SK-N-SH treated with all-trans-retinoic acid at 6 μM for 48 hours (cell line): ENCODE results near the gene ZFYVE27.

Experiments used
- BACH2 ChIP-seq: fragments of 250-450 bp; sonication (Bioruptor Pico); IDR thresholded peaks from 2 replicates; pipeline ENCODE4 v1.9.0; 2021; ENCODE audit warnings: mild to moderate bottlenecking, borderline replicate concordance
- CREB5 ChIP-seq: fragments of 250-450 bp; sonication (Bioruptor Pico); IDR thresholded peaks from 2 replicates; pipeline ENCODE4 v1.5.1; 2020; ENCODE audit warnings: low read depth, mild to moderate bottlenecking, moderate library complexity
- CSRNP3 ChIP-seq: fragments of 250-450 bp; sonication (Bioruptor Pico); IDR thresholded peaks from 2 replicates; pipeline ENCODE4 v1.5.1; 2021; ENCODE audit warnings: mild to moderate bottlenecking, moderate library complexity
- ESRRG ChIP-seq: fragments of 250-450 bp; sonication (Bioruptor Pico); IDR thresholded peaks from 2 replicates; pipeline ENCODE4 v1.6.1; 2021; ENCODE audit warnings: mild to moderate bottlenecking
- GLIS3 ChIP-seq: fragments of 250-450 bp; sonication (Bioruptor Pico); IDR thresholded peaks from 2 replicates; pipeline ENCODE4 v1.5.0; 2020; ENCODE audit warnings: mild to moderate bottlenecking, moderate library complexity
- OSR1 ChIP-seq: fragments of 250-450 bp; sonication (Bioruptor Pico); IDR thresholded peaks from 2 replicates; pipeline ENCODE4 v1.8.0; 2022; ENCODE audit warnings: moderate library complexity, mild to moderate bottlenecking, inconsistent platforms
- PATZ1 ChIP-seq: fragments of 250-450 bp; sonication (Bioruptor Pico); IDR thresholded peaks from 2 replicates; pipeline ENCODE4 v1.8.0; 2020; ENCODE audit warnings: mild to moderate bottlenecking, moderate library complexity, borderline replicate concordance
- PPARA ChIP-seq: fragments of 250-450 bp; sonication (Bioruptor Pico); IDR thresholded peaks from 2 replicates; pipeline ENCODE4 v1.5.0; 2020; ENCODE audit warnings: mild to moderate bottlenecking, borderline replicate concordance
- SNAI2 ChIP-seq: fragments of 250-450 bp; sonication (Bioruptor Pico); IDR thresholded peaks from 2 replicates; pipeline ENCODE4 v1.5.0; 2020; ENCODE audit warnings: mild to moderate bottlenecking, moderate library complexity
- TSHZ2 ChIP-seq: fragments of 250-450 bp; sonication (Bioruptor Pico); IDR thresholded peaks from 2 replicates; pipeline ENCODE4 v1.5.0; 2020; ENCODE audit warnings: mild to moderate bottlenecking, moderate library complexity
- ZC3H10 ChIP-seq: fragments of 250-450 bp; sonication (Bioruptor Pico); IDR thresholded peaks from 2 replicates; pipeline ENCODE4 v1.5.1; 2021; ENCODE audit warnings: mild to moderate bottlenecking, moderate library complexity
- ZFP3 ChIP-seq: fragments of 250-450 bp; sonication (Bioruptor Pico); IDR thresholded peaks from 2 replicates; pipeline ENCODE4 v1.5.0; 2020; ENCODE audit warnings: mild to moderate bottlenecking, moderate library complexity
- ZFP30 ChIP-seq: fragments of 450-650 bp; formaldehyde crosslinking; IDR thresholded peaks from 2 replicates; pipeline ENCODE4 v1.5.0; 2022; ENCODE audit warnings: mild to moderate bottlenecking, moderate library complexity
- ZNF565 ChIP-seq: fragments of 450-650 bp; formaldehyde crosslinking; conservative IDR thresholded peaks from 2 replicates; pipeline ENCODE4 v1.5.0; 2020; ENCODE audit warnings: low read depth, mild to moderate bottlenecking, moderate library complexity

GRCh38 chr10:97810446-97810845 lies 73.5 kb downstream of the ZFYVE27 start:
- TF ChIP-seq ZNF565 (CRISPR knock-in tag) = no peak
- TF ChIP-seq ZC3H10 (CRISPR knock-in tag) = no peak
- no peak for TF ChIP-seq ESRRG (CRISPR knock-in tag)
- no peak for TF ChIP-seq PPARA (CRISPR knock-in tag)
- TF ChIP-seq ZFP3 (CRISPR knock-in tag) = no peak
- no peak for TF ChIP-seq PATZ1
- TF ChIP-seq SNAI2 = no peak
- TF ChIP-seq BACH2 = no peak
- TF ChIP-seq CREB5 (CRISPR knock-in tag) = no peak
- no peak for TF ChIP-seq CSRNP3 (CRISPR knock-in tag)
- TF ChIP-seq GLIS3 (CRISPR knock-in tag) = no peak
- TF ChIP-seq ZFP30 (CRISPR knock-in tag) = no peak
- TF ChIP-seq OSR1 = no peak
- no peak for TF ChIP-seq TSHZ2 (CRISPR knock-in tag)
